ENCODE results near the gene ATP5F1E. TPM values are rescaled to one million over a fixed set of nuclear protein-coding genes. Genes with fewer than 3 reads are reported as not detected.

The ATP5F1E gene
- total RNA-seq, 1 donor from 2014 or later = 94.4 TPM

- no peak overlapping the region for H3K4me3 Mint-ChIP-seq (ENCODE audit: unreplicated experiment)
- H3K27ac ChIP-seq (ENCODE audit: low read depth, low read length) = no peak overlapping the region
These were observed 45.1 kb downstream of the ATP5F1E start for GRCh38 chr20:58986968-58987517.

GRCh38 chr20:58986286-58986967 is 45.7 kb downstream of the ATP5F1E start:
- peaks cover 14% of the 10 kb centered on the region for H3K4me1 Mint-ChIP-seq (ENCODE audit: low read depth, unreplicated experiment)
- TF ChIP-seq CTCF (IDR thresholded peaks at IDR 0.05; ENCODE audit: insufficient read depth, low read depth, low read length) (no peak), EZH2 (IDR thresholded peaks at IDR 0.05; ENCODE audit: insufficient read depth, low read length) (no peak)
- Histone ChIP-seq H3K9ac (ENCODE audit: low read length) (no peak overlapping the region), H3K27me3 (ENCODE audit: insufficient read depth, low read length) (no peaks in the 10 kb centered on the region), H3K4me1 (ENCODE audit: insufficient read depth, low read length) (peaks cover 4% of the 10 kb centered on the region), H3K4me3 (ENCODE audit: insufficient read depth, low read depth, low read length) (no peak overlapping the region), H3K4me2 (ENCODE audit: low read length) (no peak overlapping the region), H3K79me2 (ENCODE audit: insufficient read depth, low read length) (peaks cover 53% of the 10 kb centered on the region), H3K27ac (ENCODE audit: low read depth, low read length) (no peak overlapping the region), H3K9me3 (ENCODE audit: insufficient read depth, low read depth, low read length) (no peaks in the 10 kb centered on the region), H4K20me1 (ENCODE audit: insufficient read depth, low read length) (peaks cover 56% of the 10 kb centered on the region), H2AFZ (ENCODE audit: low read depth, low read length) (no peak overlapping the region), H3K36me3 (ENCODE audit: insufficient read depth, low read length) (peaks cover 24% of the 10 kb centered on the region)
- H3K9me3 Mint-ChIP-seq (ENCODE audit: unreplicated experiment) = no peaks in the 10 kb centered on the region
- peaks cover 2% of the 10 kb centered on the region for H3K36me3 Mint-ChIP-seq (ENCODE audit: low read depth, unreplicated experiment)
- H3K4me3 Mint-ChIP-seq (ENCODE audit: unreplicated experiment) = no peak overlapping the region
- H3K27ac Mint-ChIP-seq (ENCODE audit: unreplicated experiment) = no peak overlapping the region
- FAIRE-seq (no peak), DNase-seq (ENCODE audit: low read depth) (no peak)
- H3K27me3 Mint-ChIP-seq (ENCODE audit: low read depth, unreplicated experiment) = no peaks in the 10 kb centered on the region

More at GRCh38 chr20:58986968-58987517, 45.1 kb downstream of the ATP5F1E start:
- no peaks in the 10 kb centered on the region for H3K9me3 ChIP-seq (ENCODE audit: insufficient read depth, low read depth, low read length)
- peaks cover 4% of the 10 kb centered on the region for H3K4me1 ChIP-seq (ENCODE audit: insufficient read depth, low read length)
- H3K9me3 Mint-ChIP-seq (ENCODE audit: unreplicated experiment) = no peaks in the 10 kb centered on the region
- no peak overlapping the region for H3K27ac Mint-ChIP-seq (ENCODE audit: unreplicated experiment)
- FAIRE-seq (no peak), DNase-seq (ENCODE audit: low read depth) (no peak)
- H3K36me3 Mint-ChIP-seq (ENCODE audit: low read depth, unreplicated experiment) = peaks cover 2% of the 10 kb centered on the region
- H3K9ac ChIP-seq (ENCODE audit: low read length) = no peak overlapping the region
- no peaks in the 10 kb centered on the region for H3K27me3 ChIP-seq (ENCODE audit: insufficient read depth, low read length)
- H3K27me3 Mint-ChIP-seq (ENCODE audit: low read depth, unreplicated experiment) = no peaks in the 10 kb centered on the region
- H3K79me2 ChIP-seq (ENCODE audit: insufficient read depth, low read length) = peaks cover 47% of the 10 kb centered on the region
- no peak overlapping the region for H3K4me2 ChIP-seq (ENCODE audit: low read length)
- no peak overlapping the region for H2AFZ ChIP-seq (ENCODE audit: low read depth, low read length)
- H3K36me3 ChIP-seq (ENCODE audit: insufficient read depth, low read length) = peaks cover 30% of the 10 kb centered on the region
- H3K4me3 ChIP-seq (ENCODE audit: insufficient read depth, low read depth, low read length) = no peak overlapping the region
- peaks cover 56% of the 10 kb centered on the region for H4K20me1 ChIP-seq (ENCODE audit: insufficient read depth, low read length)
- no peak for TF ChIP-seq CTCF (IDR thresholded peaks at IDR 0.05; ENCODE audit: insufficient read depth, low read depth, low read length)
- no peak for TF ChIP-seq EZH2 (IDR thresholded peaks at IDR 0.05; ENCODE audit: insufficient read depth, low read length)
- H3K4me1 Mint-ChIP-seq (ENCODE audit: low read depth, unreplicated experiment) = peaks cover 14% of the 10 kb centered on the region

GRCh38 chr20:58985656-58986055 is 46.5 kb downstream of the ATP5F1E start:
- Mint-ChIP-seq H3K9me3 (ENCODE audit: unreplicated experiment) (no peaks in the 10 kb centered on the region), H3K36me3 (ENCODE audit: low read depth, unreplicated experiment) (peaks cover 2% of the 10 kb centered on the region), H3K27me3 (ENCODE audit: low read depth, unreplicated experiment) (no peaks in the 10 kb centered on the region), H3K4me1 (ENCODE audit: low read depth, unreplicated experiment) (peaks cover 14% of the 10 kb centered on the region), H3K27ac (ENCODE audit: unreplicated experiment) (no peak overlapping the region), H3K4me3 (ENCODE audit: unreplicated experiment) (no peak overlapping the region)
- H3K27ac ChIP-seq (ENCODE audit: low read depth, low read length) = no peak overlapping the region
- H2AFZ ChIP-seq (ENCODE audit: low read depth, low read length) = no peak overlapping the region
- FAIRE-seq = no peak
- no peak overlapping the region for H3K9ac ChIP-seq (ENCODE audit: low read length)
- peaks cover 4% of the 10 kb centered on the region for H3K4me1 ChIP-seq (ENCODE audit: insufficient read depth, low read length)
- TF ChIP-seq CTCF (IDR thresholded peaks at IDR 0.05; ENCODE audit: insufficient read depth, low read depth, low read length) (no peak), EZH2 (IDR thresholded peaks at IDR 0.05; ENCODE audit: insufficient read depth, low read length) (no peak)
- H3K9me3 ChIP-seq (ENCODE audit: insufficient read depth, low read depth, low read length) = no peaks in the 10 kb centered on the region
- no peak overlapping the region for H3K4me2 ChIP-seq (ENCODE audit: low read length)
- DNase-seq (ENCODE audit: low read depth) = no peak
- H3K79me2 ChIP-seq (ENCODE audit: insufficient read depth, low read length) = peaks cover 54% of the 10 kb centered on the region
- no peaks in the 10 kb centered on the region for H3K27me3 ChIP-seq (ENCODE audit: insufficient read depth, low read length)
- H4K20me1 ChIP-seq (ENCODE audit: insufficient read depth, low read length) = peaks cover 56% of the 10 kb centered on the region
- peaks cover 16% of the 10 kb centered on the region for H3K36me3 ChIP-seq (ENCODE audit: insufficient read depth, low read length)
- no peak overlapping the region for H3K4me3 ChIP-seq (ENCODE audit: insufficient read depth, low read depth, low read length)

All from astrocyte (in vitro differentiated cells and primary cell).